Stimulated activated CD4-positive, alpha-beta T cell treated with anti-CD3 and anti-CD28 coated beads, Interleukin-12 subunit alpha, Interleukin-12 subunit beta, amount 100 ng/mL, for 24 hours (primary cell): Measurements from ENCODE around the gene SPDYE5.

ENCODE experiments used
- DNase-seq, 2 experiments: peaks; one replicate each; pipeline ENCODE4 v3.0.0-alpha.2; 2020; ENCODE audit warnings: low read depth in 2 of 2

SPDYE5 gene

DNA sequence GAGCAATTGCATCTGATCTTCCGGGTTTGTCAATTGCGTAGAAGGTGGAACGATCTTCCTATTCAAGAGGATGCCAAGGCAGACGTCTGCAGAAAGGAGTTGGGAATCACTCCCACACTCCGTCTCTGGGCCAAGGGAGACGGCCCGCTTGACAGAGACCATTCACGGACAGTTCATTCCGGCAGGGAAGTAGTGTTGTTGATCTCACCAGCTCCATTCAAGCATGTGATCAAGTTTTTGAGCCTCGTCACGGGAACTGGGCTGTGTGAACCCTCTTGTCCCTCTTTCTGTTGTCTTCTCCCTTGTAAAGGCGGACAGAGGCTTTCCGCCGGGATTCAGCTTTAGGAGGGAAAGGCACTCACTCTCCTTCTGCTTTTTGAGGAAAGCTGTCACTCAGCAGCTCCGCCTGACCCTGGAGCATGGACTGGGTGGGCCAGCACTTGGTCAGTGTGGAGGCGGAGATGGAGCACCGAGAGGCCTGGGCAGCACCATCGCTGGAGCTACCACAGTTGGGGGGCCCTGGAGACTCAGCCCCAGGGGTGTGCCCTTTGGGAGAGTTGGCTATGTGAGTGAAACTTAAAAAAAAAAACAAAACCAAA lies 44.9 kb downstream of the SPDYE5 start:
- no peak for DNase-seq

DNA sequence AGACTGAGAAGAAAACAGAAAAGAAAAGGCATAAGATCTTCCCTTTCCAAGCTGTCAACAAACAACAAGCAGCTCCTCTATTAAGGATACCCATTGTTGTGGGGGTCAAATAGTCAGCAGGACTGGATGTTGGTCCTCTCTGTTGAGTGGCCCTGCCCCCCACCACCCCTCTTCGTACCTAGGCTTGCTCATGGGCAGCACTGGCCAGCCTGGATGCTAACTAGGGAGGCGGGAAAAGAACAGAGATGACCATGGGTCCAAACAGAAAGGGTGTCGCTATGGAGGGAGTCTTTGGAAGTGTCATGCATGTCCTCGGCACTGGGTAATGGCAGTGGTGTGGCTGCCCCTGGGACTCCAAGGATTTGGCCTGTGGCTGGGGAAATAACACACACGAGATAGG lies 45.6 kb downstream of the SPDYE5 start:
- no peak for DNase-seq

DNA sequence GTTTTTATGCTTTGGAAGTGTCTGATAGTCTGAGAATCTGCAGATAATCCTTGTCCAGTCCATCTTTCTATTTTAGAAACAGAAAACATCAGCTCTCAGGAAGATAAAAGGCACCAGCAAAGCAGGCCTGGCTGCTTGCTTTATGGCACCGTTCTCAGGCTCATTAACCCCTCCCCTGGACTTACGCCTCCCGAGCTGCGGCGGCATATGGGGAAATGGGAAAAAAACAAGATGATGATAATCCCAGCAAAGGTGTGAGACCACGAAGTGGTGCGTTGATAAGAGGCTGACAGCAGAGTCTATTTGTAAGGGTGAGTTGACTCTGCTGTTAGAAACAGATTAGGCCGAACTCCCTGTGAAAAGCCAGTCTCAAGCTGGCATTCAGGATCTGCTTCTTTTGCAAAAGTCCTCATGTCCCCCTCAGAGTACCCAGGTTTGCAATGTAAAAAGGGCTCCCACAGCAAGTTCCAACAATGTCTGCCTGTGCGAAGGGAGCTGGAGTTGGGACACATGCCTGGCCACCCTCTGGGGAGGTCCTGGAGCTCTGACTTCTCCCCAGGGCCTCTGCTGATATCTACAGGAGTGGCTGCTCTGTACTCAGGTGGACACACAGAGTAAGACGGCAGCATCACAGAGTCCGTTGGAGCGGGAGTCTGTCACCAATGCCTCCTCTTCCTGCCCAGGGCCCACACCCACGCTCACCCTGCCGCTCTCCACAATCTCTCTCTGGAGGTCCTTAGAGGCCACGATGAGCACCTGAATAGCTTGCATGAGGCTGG lies 54.3 kb downstream of the SPDYE5 start:
- no peak for DNase-seq
